GM10266 (cell line): ENCODE results near the gene PTPN11.
"Not testable (repeated sequence)": the region's sequence is repeated elsewhere in the genome, so short reads cannot be mapped to it uniquely, and the experiment has no call there.

Experiments used
- DNase-seq: peaks from one replicate; pipeline ENCODE4 v3.0.0; 2012; ENCODE audit errors: extremely low spot score
- TF ChIP-seq, protein P1 (sequence below): IDR thresholded peaks from 2 replicates; pipeline ENCODE4 v1.5.1; 2012; ENCODE audit warnings: mild to moderate bottlenecking, low read depth; ENCODE audit not compliant: control insufficient read depth, insufficient read depth; ENCODE audit errors: missing control alignments

The PTPN11 gene

DNA sequence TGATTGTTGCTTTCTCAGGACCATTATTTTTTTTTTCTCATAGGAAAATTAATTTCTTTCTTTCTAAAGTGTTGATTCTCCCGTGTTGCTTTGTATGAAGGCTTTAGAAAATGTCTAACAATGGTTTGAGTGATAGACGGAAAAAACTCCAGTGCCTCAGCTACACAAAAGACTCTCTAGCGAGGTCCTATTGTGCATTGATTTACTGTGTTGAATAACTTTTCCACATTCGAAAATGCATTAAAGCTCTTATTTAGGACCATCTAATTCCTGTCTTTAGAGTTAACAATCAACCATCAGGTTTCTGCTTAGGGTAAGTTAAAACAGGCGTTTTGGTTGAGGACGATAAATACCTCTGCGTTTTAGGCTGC is 99.6 kb downstream of the PTPN11 start:
- TF ChIP-seq, protein P1, sequence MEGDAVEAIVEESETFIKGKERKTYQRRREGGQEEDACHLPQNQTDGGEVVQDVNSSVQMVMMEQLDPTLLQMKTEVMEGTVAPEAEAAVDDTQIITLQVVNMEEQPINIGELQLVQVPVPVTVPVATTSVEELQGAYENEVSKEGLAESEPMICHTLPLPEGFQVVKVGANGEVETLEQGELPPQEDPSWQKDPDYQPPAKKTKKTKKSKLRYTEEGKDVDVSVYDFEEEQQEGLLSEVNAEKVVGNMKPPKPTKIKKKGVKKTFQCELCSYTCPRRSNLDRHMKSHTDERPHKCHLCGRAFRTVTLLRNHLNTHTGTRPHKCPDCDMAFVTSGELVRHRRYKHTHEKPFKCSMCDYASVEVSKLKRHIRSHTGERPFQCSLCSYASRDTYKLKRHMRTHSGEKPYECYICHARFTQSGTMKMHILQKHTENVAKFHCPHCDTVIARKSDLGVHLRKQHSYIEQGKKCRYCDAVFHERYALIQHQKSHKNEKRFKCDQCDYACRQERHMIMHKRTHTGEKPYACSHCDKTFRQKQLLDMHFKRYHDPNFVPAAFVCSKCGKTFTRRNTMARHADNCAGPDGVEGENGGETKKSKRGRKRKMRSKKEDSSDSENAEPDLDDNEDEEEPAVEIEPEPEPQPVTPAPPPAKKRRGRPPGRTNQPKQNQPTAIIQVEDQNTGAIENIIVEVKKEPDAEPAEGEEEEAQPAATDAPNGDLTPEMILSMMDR: no peak
- no peak for DNase-seq

DNA sequence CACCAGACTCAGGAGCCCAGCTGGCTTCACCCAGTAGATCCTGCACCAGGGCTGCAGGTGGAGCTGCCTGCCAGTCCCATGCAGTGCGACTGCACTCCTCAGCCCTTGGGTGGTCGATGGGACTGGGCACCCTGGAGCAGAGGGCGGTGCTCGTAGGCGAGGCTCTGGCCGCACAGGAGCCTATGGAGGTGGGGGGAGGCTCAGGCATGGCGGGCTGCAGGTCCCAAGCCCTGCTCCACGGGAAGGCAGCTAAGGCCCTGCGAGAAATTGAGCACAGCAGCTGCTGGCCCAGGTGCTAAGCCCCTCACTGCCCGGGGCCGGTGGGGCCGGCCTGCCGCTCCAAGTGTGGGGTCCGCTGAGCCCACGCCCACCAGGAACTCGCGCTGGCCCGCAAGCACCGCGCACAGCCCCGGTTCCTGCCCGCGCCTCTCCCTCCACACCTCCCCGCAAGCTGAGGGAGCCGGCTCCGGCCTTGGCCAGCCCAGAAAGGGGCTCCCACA is 101.1 kb downstream of the PTPN11 start:
- DNase-seq: not testable (repeated sequence)

GRCh38 chr12:112523856-112524255 is 105.1 kb downstream of the PTPN11 start:
- DNase-seq: no peak
- TF ChIP-seq, protein P1: no peak

- TF ChIP-seq, protein P1: no peak
These were observed 105.5 kb downstream of the PTPN11 start for GRCh38 chr12:112524269-112524668.

DNA sequence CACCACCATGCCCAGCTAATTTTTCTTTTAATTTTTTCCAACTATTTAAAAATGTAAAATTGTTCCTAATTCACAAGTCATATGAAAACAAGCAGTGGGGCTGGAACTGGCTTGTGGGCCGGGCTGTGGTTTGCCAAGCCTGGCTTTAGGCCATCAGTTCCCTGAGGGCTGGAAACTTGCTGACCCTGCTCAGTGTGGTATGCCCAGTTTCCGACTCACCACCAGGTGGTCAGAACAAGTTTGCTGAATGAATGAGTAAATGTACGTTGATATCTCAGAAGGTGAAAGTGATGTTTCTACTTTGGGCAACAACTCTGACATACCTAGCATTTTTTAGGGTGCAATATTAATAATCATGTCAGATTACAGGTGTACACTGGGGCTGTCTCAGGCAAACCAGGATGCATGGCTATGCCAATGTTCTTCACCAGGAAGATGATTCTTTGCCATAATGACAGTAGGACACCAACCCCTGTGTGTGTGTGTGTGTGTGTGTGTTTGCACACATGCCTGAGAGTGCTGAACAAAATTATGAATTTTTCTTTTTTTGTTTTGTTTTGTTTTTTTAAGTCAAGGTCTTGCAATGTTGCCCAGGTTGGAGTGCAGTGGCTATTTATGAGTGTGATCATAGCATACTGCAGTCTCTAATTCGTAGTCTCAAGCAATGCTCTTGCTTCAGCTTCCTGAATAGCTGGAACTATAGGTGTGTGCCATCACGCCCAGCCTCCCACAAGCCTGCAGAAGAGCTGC is 106.1 kb downstream of the PTPN11 start:
- DNase-seq: no peak
- TF ChIP-seq, protein P1: no peak

More at GRCh38 chr12:112524269-112524668, 105.5 kb downstream of the PTPN11 start:
- DNase-seq: no peak

GRCh38 chr12:112525426-112525809 is 106.7 kb downstream of the PTPN11 start:
- TF ChIP-seq, protein P1: no peak
- DNase-seq: no peak

DNA sequence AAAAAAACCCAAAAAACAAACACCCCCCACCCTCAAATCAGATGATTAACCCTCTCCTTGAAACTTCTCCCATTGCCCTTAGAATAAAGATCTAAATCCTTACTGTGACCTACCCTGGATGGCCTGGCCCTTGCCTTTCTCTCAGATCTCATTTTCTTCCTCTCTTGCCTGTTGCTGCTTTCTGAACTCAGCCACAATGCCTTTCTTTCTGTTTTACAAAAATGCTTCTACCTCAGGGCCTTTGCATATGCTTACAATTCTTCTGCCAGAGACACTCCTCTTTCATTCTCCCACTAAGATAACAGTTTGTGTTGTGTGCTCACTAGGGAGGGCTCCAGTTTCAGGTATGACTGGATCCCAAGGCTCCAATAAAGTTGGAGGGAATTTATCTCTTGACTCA is 108.3 kb downstream of the PTPN11 start:
- DNase-seq: no peak
- TF ChIP-seq, protein P1: no peak
